ENCODE measurements around the gene DVL1.
"Not testable (repeated sequence)": the region's sequence is repeated elsewhere in the genome, so short reads cannot be mapped to it uniquely, and the experiment has no call there.

Gene DVL1

GRCh38 chr1:1373815-1374588, 24.8 kb upstream of the DVL1 start:
- in situ Hi-C loops (cut with MboI; ENCODE audit: low sequenced_read_pairs), result no loop called here

GRCh38 chr1:1373051-1373814, 24.0 kb upstream of the DVL1 start:
- in situ Hi-C loops (cut with MboI; ENCODE audit: low sequenced_read_pairs), result no loop called here

GRCh38 chr1:1371746-1372711, 22.8 kb upstream of the DVL1 start:
- in situ Hi-C loops (cut with MboI; ENCODE audit: low sequenced_read_pairs), result no loop called here

GRCh38 chr1:1371364-1371745, 22.1 kb upstream of the DVL1 start:
- in situ Hi-C loops (cut with MboI; ENCODE audit: low sequenced_read_pairs), result no loop called here

- in situ Hi-C loops (cut with MboI; ENCODE audit: low sequenced_read_pairs), result no loop called here
Observed at GRCh38 chr1:1370771-1371300, 21.6 kb upstream of the DVL1 start.

- in situ Hi-C loops (cut with MboI; ENCODE audit: low sequenced_read_pairs), result not testable (repeated sequence)
Observed at GRCh38 chr1:1370094-1370493, 20.9 kb upstream of the DVL1 start.

- in situ Hi-C loops (cut with MboI; ENCODE audit: low sequenced_read_pairs), result no loop called here
Observed at GRCh38 chr1:1367315-1367714, 18.1 kb upstream of the DVL1 start.

GRCh38 chr1:1366699-1367066, 17.5 kb upstream of the DVL1 start:
- in situ Hi-C loops (cut with MboI; ENCODE audit: low sequenced_read_pairs), result no loop called here

GRCh38 chr1:1365875-1366698, 16.9 kb upstream of the DVL1 start:
- in situ Hi-C loops (cut with MboI; ENCODE audit: low sequenced_read_pairs), result no loop called here

GRCh38 chr1:1364266-1364665, 15.0 kb upstream of the DVL1 start:
- in situ Hi-C loops (cut with MboI; ENCODE audit: low sequenced_read_pairs), result no loop called here

GRCh38 chr1:1361982-1362423, 12.8 kb upstream of the DVL1 start:
- in situ Hi-C loops (cut with MboI; ENCODE audit: low sequenced_read_pairs), result no loop called here

GRCh38 chr1:1361233-1361981, 12.2 kb upstream of the DVL1 start:
- in situ Hi-C loops (cut with MboI; ENCODE audit: low sequenced_read_pairs), result no loop called here

GRCh38 chr1:1360506-1361169, 11.4 kb upstream of the DVL1 start:
- in situ Hi-C loops (cut with MboI; ENCODE audit: low sequenced_read_pairs), result no loop called here

GRCh38 chr1:1359664-1360468, 10.6 kb upstream of the DVL1 start:
- in situ Hi-C loops (cut with MboI; ENCODE audit: low sequenced_read_pairs), result no loop called here

- in situ Hi-C loops (cut with MboI; ENCODE audit: low sequenced_read_pairs), result no loop called here
Observed at GRCh38 chr1:1359308-1359663, 10.1 kb upstream of the DVL1 start.

GRCh38 chr1:1358433-1359271, 9.4 kb upstream of the DVL1 start, which contains the start of gene MXRA8:
TSS of gene MXRA8 (minus strand) at chr1:1358555. CDS start at chr1:1358504, 51 bp downstream.
- in situ Hi-C loops (cut with MboI; ENCODE audit: low sequenced_read_pairs), result no loop called here

GRCh38 chr1:1357871-1358432, 8.7 kb upstream of the DVL1 start:
- in situ Hi-C loops (cut with MboI; ENCODE audit: low sequenced_read_pairs), result no loop called here

Measured in hTERT RPE-1 (cell line).